A549 (cell line): ENCODE measurements around the gene CCDC171.

Source experiments
- CHD2 ChIP-seq: fragments of 150-350 bp; IDR thresholded peaks from 2 replicates; pipeline ENCODE4 v1.6.1; 2014; ENCODE audit warnings: low read length; ENCODE audit not compliant: partially characterized antibody
- GATA3 ChIP-seq: IDR thresholded peaks from 2 replicates; pipeline ENCODE4 v1.6.1; 2012; ENCODE audit warnings: borderline replicate concordance
- KDM5A ChIP-seq: fragments of 200-600 bp; sonication (generic); IDR thresholded peaks from 2 replicates; pipeline ENCODE4 v1.6.1; 2016; ENCODE audit warnings: antibody characterized with exemption, mild to moderate bottlenecking
- MAZ ChIP-seq: fragments of 150-350 bp; IDR thresholded peaks from 2 replicates; pipeline ENCODE4 v1.6.1; 2014; ENCODE audit warnings: antibody characterized with exemption, low read depth, low read length, borderline replicate concordance
- MYC ChIP-seq: IDR thresholded peaks from 2 replicates; pipeline ENCODE4 v1.6.1; 2012; ENCODE audit warnings: mild to moderate bottlenecking, inconsistent platforms, low read length, improper control_type of control experiment, borderline replicate concordance
- NPAS2 ChIP-seq: fragments of 250-450 bp; sonication (Bioruptor Pico); IDR thresholded peaks from 2 replicates; pipeline ENCODE4 v1.8.0; 2022; ENCODE audit warnings: mild to moderate bottlenecking, moderate library complexity, borderline replicate concordance
- POLR2A ChIP-seq: IDR thresholded peaks from 2 replicates; pipeline ENCODE4 v1.6.1; 2012; ENCODE audit warnings: mild to moderate bottlenecking, low read length
- RNF2 ChIP-seq: fragments of 200-600 bp; sonication (generic); IDR thresholded peaks from 2 replicates; pipeline ENCODE4 v1.6.1; 2016; ENCODE audit warnings: low read depth, mild to moderate bottlenecking, antibody characterized with exemption, moderate library complexity, borderline replicate concordance
- TF ChIP-seq, protein P1 (sequence below): fragments of >200 bp; sonication (Bioruptor Twin); formaldehyde crosslinking; IDR thresholded peaks from 3 replicates; pipeline ENCODE4 v1.5.1; 2016
- TF ChIP-seq, protein P2 (sequence below): IDR thresholded peaks from 2 replicates; pipeline ENCODE4 v1.6.1; 2012
- TF ChIP-seq, protein P3 (sequence below): IDR thresholded peaks from 2 replicates; pipeline ENCODE4 v1.6.1; 2012; ENCODE audit warnings: low read depth, borderline replicate concordance
- TF ChIP-seq, protein P4 (sequence below): fragments of 150-350 bp; IDR thresholded peaks from 2 replicates; pipeline ENCODE4 v1.6.1; 2014; ENCODE audit warnings: low read depth, mild to moderate bottlenecking, low read length
- TF ChIP-seq, protein P5 (sequence below): fragments of 250-450 bp; sonication (Bioruptor Pico); IDR thresholded peaks from 2 replicates; pipeline ENCODE4 v1.5.0; 2021; ENCODE audit warnings: mild to moderate bottlenecking, moderate library complexity, borderline replicate concordance
- TF ChIP-seq, protein P6 (sequence below): fragments of 200-600 bp; sonication (generic); IDR thresholded peaks from 2 replicates; pipeline ENCODE4 v1.6.1; 2016; ENCODE audit warnings: antibody characterized with exemption, mild to moderate bottlenecking, moderate library complexity

- no peak for TF ChIP-seq MYC
- TF ChIP-seq, protein P1, sequence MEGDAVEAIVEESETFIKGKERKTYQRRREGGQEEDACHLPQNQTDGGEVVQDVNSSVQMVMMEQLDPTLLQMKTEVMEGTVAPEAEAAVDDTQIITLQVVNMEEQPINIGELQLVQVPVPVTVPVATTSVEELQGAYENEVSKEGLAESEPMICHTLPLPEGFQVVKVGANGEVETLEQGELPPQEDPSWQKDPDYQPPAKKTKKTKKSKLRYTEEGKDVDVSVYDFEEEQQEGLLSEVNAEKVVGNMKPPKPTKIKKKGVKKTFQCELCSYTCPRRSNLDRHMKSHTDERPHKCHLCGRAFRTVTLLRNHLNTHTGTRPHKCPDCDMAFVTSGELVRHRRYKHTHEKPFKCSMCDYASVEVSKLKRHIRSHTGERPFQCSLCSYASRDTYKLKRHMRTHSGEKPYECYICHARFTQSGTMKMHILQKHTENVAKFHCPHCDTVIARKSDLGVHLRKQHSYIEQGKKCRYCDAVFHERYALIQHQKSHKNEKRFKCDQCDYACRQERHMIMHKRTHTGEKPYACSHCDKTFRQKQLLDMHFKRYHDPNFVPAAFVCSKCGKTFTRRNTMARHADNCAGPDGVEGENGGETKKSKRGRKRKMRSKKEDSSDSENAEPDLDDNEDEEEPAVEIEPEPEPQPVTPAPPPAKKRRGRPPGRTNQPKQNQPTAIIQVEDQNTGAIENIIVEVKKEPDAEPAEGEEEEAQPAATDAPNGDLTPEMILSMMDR, result no peak
- TF ChIP-seq MAZ, result no peak
- no peak for TF ChIP-seq GATA3
- TF ChIP-seq, protein P2, sequence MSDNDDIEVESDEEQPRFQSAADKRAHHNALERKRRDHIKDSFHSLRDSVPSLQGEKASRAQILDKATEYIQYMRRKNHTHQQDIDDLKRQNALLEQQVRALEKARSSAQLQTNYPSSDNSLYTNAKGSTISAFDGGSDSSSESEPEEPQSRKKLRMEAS, result no peak
- TF ChIP-seq, protein P3, sequence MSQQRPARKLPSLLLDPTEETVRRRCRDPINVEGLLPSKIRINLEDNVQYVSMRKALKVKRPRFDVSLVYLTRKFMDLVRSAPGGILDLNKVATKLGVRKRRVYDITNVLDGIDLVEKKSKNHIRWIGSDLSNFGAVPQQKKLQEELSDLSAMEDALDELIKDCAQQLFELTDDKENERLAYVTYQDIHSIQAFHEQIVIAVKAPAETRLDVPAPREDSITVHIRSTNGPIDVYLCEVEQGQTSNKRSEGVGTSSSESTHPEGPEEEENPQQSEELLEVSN, result no peak
- TF ChIP-seq POLR2A, result no peak
- no peak for TF ChIP-seq CHD2
- TF ChIP-seq, protein P4, sequence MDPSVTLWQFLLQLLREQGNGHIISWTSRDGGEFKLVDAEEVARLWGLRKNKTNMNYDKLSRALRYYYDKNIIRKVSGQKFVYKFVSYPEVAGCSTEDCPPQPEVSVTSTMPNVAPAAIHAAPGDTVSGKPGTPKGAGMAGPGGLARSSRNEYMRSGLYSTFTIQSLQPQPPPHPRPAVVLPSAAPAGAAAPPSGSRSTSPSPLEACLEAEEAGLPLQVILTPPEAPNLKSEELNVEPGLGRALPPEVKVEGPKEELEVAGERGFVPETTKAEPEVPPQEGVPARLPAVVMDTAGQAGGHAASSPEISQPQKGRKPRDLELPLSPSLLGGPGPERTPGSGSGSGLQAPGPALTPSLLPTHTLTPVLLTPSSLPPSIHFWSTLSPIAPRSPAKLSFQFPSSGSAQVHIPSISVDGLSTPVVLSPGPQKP, result no peak
- TF ChIP-seq NPAS2, result no peak
- no peak for TF ChIP-seq RNF2
- TF ChIP-seq, protein P5, sequence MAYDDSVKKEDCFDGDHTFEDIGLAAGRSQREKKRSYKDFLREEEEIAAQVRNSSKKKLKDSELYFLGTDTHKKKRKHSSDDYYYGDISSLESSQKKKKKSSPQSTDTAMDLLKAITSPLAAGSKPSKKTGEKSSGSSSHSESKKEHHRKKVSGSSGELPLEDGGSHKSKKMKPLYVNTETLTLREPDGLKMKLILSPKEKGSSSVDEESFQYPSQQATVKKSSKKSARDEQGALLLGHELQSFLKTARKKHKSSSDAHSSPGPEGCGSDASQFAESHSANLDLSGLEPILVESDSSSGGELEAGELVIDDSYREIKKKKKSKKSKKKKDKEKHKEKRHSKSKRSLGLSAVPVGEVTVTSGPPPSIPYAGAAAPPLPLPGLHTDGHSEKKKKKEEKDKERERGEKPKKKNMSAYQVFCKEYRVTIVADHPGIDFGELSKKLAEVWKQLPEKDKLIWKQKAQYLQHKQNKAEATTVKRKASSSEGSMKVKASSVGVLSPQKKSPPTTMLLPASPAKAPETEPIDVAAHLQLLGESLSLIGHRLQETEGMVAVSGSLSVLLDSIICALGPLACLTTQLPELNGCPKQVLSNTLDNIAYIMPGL (CRISPR knock-in tag), result no peak
- TF ChIP-seq, protein P6, sequence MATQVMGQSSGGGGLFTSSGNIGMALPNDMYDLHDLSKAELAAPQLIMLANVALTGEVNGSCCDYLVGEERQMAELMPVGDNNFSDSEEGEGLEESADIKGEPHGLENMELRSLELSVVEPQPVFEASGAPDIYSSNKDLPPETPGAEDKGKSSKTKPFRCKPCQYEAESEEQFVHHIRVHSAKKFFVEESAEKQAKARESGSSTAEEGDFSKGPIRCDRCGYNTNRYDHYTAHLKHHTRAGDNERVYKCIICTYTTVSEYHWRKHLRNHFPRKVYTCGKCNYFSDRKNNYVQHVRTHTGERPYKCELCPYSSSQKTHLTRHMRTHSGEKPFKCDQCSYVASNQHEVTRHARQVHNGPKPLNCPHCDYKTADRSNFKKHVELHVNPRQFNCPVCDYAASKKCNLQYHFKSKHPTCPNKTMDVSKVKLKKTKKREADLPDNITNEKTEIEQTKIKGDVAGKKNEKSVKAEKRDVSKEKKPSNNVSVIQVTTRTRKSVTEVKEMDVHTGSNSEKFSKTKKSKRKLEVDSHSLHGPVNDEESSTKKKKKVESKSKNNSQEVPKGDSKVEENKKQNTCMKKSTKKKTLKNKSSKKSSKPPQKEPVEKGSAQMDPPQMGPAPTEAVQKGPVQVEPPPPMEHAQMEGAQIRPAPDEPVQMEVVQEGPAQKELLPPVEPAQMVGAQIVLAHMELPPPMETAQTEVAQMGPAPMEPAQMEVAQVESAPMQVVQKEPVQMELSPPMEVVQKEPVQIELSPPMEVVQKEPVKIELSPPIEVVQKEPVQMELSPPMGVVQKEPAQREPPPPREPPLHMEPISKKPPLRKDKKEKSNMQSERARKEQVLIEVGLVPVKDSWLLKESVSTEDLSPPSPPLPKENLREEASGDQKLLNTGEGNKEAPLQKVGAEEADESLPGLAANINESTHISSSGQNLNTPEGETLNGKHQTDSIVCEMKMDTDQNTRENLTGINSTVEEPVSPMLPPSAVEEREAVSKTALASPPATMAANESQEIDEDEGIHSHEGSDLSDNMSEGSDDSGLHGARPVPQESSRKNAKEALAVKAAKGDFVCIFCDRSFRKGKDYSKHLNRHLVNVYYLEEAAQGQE, result no peak
- TF ChIP-seq KDM5A, result no peak
These were observed 3.2 kb upstream of the CCDC171 start for GRCh38 chr9:15549611-15550010.
